Heart right ventricle (tissue), 16 donors: ENCODE measurements around the gene CEL. TPM values are rescaled to one million over a fixed set of nuclear protein-coding genes. Genes with fewer than 3 reads are reported as not detected.
A peak's percentile ranks its signal among the peaks of the same experiment; 100 is the strongest.
"Not testable (repeated sequence)": the region's sequence is repeated elsewhere in the genome, so short reads cannot be mapped to it uniquely, and the experiment has no call there.

Source experiments
- ATAC-seq, 8 donors: fragments of 200-7000 bp; cut with Tn5 transposase; one replicate each; pipeline ENCODE4 v1.9.1; 2020; ENCODE audit warnings: mild to moderate bottlenecking in 8 of 8, moderate library complexity in 8 of 8, moderate number of reproducible peaks in 1 of 8
- DNase-seq, 2 donors: peaks; one replicate each; pipeline ENCODE4 v3.0.0-alpha.2; 2020
- H3K27ac ChIP-seq, 10 donors: fragments of 200-600 bp; sonication (generic) in 2 of 10; one replicate each; pipeline versions ENCODE4 v1.5.0 to v1.8.0; 2020 to 2022; ENCODE audit warnings: mild to moderate bottlenecking in 3 of 10
- H3K27me3 ChIP-seq, 7 donors: fragments of 200-600 bp; one replicate each; pipeline ENCODE4 v1.8.0; 2021 to 2022; ENCODE audit warnings: mild to moderate bottlenecking in 2 of 7
- H3K36me3 ChIP-seq, 9 donors: fragments of 200-600 bp; sonication (generic) in 1 of 9; one replicate each; pipeline versions ENCODE4 v1.5.0 to v1.8.0; 2020 to 2022; ENCODE audit warnings: mild to moderate bottlenecking in 2 of 9
- H3K4me1 ChIP-seq, 9 donors: fragments of 200-600 bp; sonication (generic) in 1 of 9; one replicate each; pipeline versions ENCODE4 v1.5.0 to v1.8.0; 2020 to 2022; ENCODE audit warnings: mild to moderate bottlenecking in 4 of 9
- H3K4me3 ChIP-seq, 10 donors: fragments of 200-600 bp; sonication (generic) in 2 of 10; one replicate each; pipeline versions ENCODE4 v1.5.0 to v1.8.0; 2020 to 2022; ENCODE audit warnings: mild to moderate bottlenecking in 7 of 10, moderate library complexity in 2 of 10
- H3K9me3 ChIP-seq, 11 donors: fragments of 200-600 bp in 10 of 11; sonication (generic) in 2 of 11; one replicate each; pipeline versions ENCODE4 v1.5.0 to v1.8.0; 2013 to 2022; ENCODE audit warnings: mild to moderate bottlenecking in 2 of 11, control low read depth in 1 of 11, moderate library complexity in 1 of 11
- CTCF ChIP-seq, 9 donors: fragments of 200-600 bp; sonication (generic) in 2 of 9; IDR thresholded peaks; one replicate each; pipeline versions ENCODE4 v1.5.0 to v1.8.0; 2021 to 2022; ENCODE audit warnings: antibody characterized with exemption in 9 of 9, mild to moderate bottlenecking in 5 of 9, moderate library complexity in 1 of 9
- WGBS, 2 donors: extraction: QIAGEN DNeasy Blood & Tissue Kit; methylation state at CpG; one replicate each; pipeline ENCODE4 v1.1.7; 2013; ENCODE audit warnings: inconsistent platforms in 1 of 2; 5-methylcytosine and 5-hydroxymethylcytosine counted together
- intact Hi-C, 10 donors: fragments of 100-400 bp; cut with DNase I; formaldehyde crosslinking; loops; one replicate each; pipeline versions ENCODE4 v1.11.1 to v1.14.2; 2022
- polyA plus RNA-seq, 2 donors: library from polyadenylated mRNA; stranded (reverse); fragments of 200-250 nt; gene quantifications; one replicate each; pipeline ENCODE4 v1.2.3, GENCODE V29; 2013
- total RNA-seq, 10 donors: library from RNA; stranded (reverse); fragmentation: NEBNext Ultra II Directional in 3 of 10; extraction: Animal tissue kit (Norgen Biotek cat#: 25700) in 3 of 10; gene quantifications; one replicate each; pipeline versions ENCODE4 v1.2.1 to v1.2.4, GENCODE V29; 2021 to 2023
- donor health status: Arrhythmogenic right ventricular cardiomyopathy.
- donor health status: ischemic (EF 13 %, LVEDD 7.1; RV severe dilation, severe dysfunction).
- donor health status: healthy with polysubstance abuse.
- donor health status: DM: no; HTN: yes; CAD: no.
- donor health status: DM: no; HTN: no; CAD: no.
- donor health status: ischemic (EF 25% LVEDD 6.9; RV normal size, moderate dysfunction).
- donor health status: ischemic (EF 25% LVEDD 5.7; RV mildly dilated, moderate dysfunction).
- donor health status: healthy.
- donor health status: DM: yes; HTN: yes; CAD: no.
- donor health status: Ischemic cardiomyopathy.
- donor health status: ischemic (EF 35%, LVEDD 5.7; RV mildly dilated, moderate dysfunction).
- donor health status: nonischemic (EF 11% LVEDD 7.7; RV severe dilation, severe dysfunction).
- donor health status: DM: yes; HTN: yes; CAD: no.
- donor health status: PGD.
- donor health status: ischemic (EF 29% LVEDD 5.4; RV normal size, mild dysfunction).
- donor health status: nonischemic (EF 23%, LVEDD 6.1; RV moderate dilation, normal function).

CEL gene
- total and polyA plus RNA-seq, 12 donors, result 1.5 to 10.1 (median 2.8) TPM

GRCh38 chr9:133089271-133089671 lies 27.5 kb downstream of the CEL start:
- Histone ChIP-seq H3K4me3 (no peak overlapping the region), H3K36me3 (no peaks in the 10 kb centered on the region), H3K4me1 (peaks cover 0 to 15% (median 0%) of the 10 kb centered on the region in 9 donors), H3K9me3 (no peaks in the 10 kb centered on the region), H3K27ac (no peak overlapping the region), H3K27me3 (no peaks in the 10 kb centered on the region)
- WGBS, 2 donors, result 74 to 84% methylated on average over 6 of the region's 6 CpGs
- no peak for DNase-seq
- no peak for TF ChIP-seq CTCF (IDR thresholded peaks at IDR 0.05)
- peak in 2 of 8 donors; percentile 22 to 23 for ATAC-seq
- intact Hi-C loops, result no loop called here

GRCh38 chr9:133090187-133090586 lies 28.4 kb downstream of the CEL start:
- ATAC-seq, result peak; percentile 65 to 82 (median 72)
- no peak for TF ChIP-seq CTCF (IDR thresholded peaks at IDR 0.05)
- Histone ChIP-seq H3K4me3 (no peak overlapping the region), H3K4me1 (peaks cover 0 to 15% (median 0%) of the 10 kb centered on the region in 9 donors), H3K36me3 (no peaks in the 10 kb centered on the region), H3K27ac (no peak overlapping the region), H3K27me3 (no peaks in the 10 kb centered on the region), H3K9me3 (peaks cover 0 to 9% (median 5%) of the 10 kb centered on the region in 11 donors)
- DNase-seq, result no peak
- WGBS, 2 donors, result 24 to 27% methylated on average over 6 of the region's 6 CpGs
- intact Hi-C loops, result loop anchor here in 1 of 10 donors (10.0 kb wide), 1 partner anchor 45 kb away; no protein-coding TSS in a partner anchor

- Histone ChIP-seq H3K36me3 (peaks cover 0 to 1% (median 0%) of the 10 kb centered on the region in 9 donors), H3K9me3 (peaks cover 0 to 15% (median 10%) of the 10 kb centered on the region in 11 donors), H3K27me3 (no peaks in the 10 kb centered on the region), H3K27ac (no peak overlapping the region), H3K4me1 (peaks cover 0 to 15% (median 0%) of the 10 kb centered on the region in 9 donors), H3K4me3 (no peak overlapping the region)
- intact Hi-C loops, result loop anchor here in 1 of 10 donors (10.0 kb wide), 1 partner anchor 46 kb away; no protein-coding TSS in a partner anchor
- no peak for DNase-seq
- ATAC-seq, result peak in 3 of 8 donors; percentile 8 to 29 (median 21)
- 59 to 77% methylated on average over 11 of the region's 11 CpGs for WGBS, 2 donors
- TF ChIP-seq CTCF (IDR thresholded peaks at IDR 0.05), result no peak
Observed at GRCh38 chr9:133090752-133091385, 29.1 kb downstream of the CEL start.

GRCh38 chr9:133094351-133094750 lies 32.6 kb downstream of the CEL start:
- DNase-seq, H3K4me3 ChIP-seq, H3K27me3 ChIP-seq, H3K27ac ChIP-seq, ATAC-seq: not testable (repeated sequence)
- Histone ChIP-seq H3K4me1 (peaks cover 0 to 15% (median 0%) of the 10 kb centered on the region in 9 donors), H3K36me3 (peaks cover 0 to 36% (median 23%) of the 10 kb centered on the region in 9 donors), H3K9me3 (peaks cover 0 to 34% (median 16%) of the 10 kb centered on the region in 11 donors)
- 66 to 74% methylated on average over 4 of the region's 4 CpGs for WGBS, 2 donors
- intact Hi-C loops, result loop anchor here in 1 of 10 donors (10.0 kb wide), 1 partner anchor 50 kb away; no protein-coding TSS in a partner anchor
